ENCODE results near the gene KIAA0586. TPM values are rescaled to one million over a fixed set of nuclear protein-coding genes. Genes with fewer than 3 reads are reported as not detected.

Gene KIAA0586
- total and polyA plus RNA-seq, 2 of the 4 experiments (the other 2 are of a cell fraction): 9.4 to 36.7 TPM

GRCh38 chr14:58395562-58395811 is 32.0 kb upstream of the KIAA0586 start (continued):
- TF ChIP-seq CEBPB (IDR thresholded peaks at IDR 0.05; ENCODE audit: low read depth, low read length) (no peak), MXI1 (IDR thresholded peaks at IDR 0.05; ENCODE audit: borderline replicate concordance, low read depth, low read length) (no peak), CTCF (conservative IDR thresholded peaks at IDR 0.05; ENCODE audit: low read depth, low read length) (no peak)

All from IMR-90 (cell line).